Astrocyte (in vitro differentiated cells and primary cell): ENCODE results near the gene TEX38.

Experiments
- CTCF ChIP-seq: IDR thresholded peaks from 2 replicates; pipeline ENCODE4 v1.5.1; 2011; ENCODE audit warnings: low read depth, mild to moderate bottlenecking, inconsistent platforms, low read length, moderate library complexity; ENCODE audit not compliant: insufficient read depth
- EZH2 ChIP-seq: IDR thresholded peaks from 2 replicates; pipeline ENCODE4 v1.6.1; 2012; ENCODE audit warnings: mild to moderate bottlenecking, low read length, inconsistent platforms; ENCODE audit not compliant: insufficient read depth

GRCh38 chr1:46717654-46718053 lies 46.0 kb downstream of the TEX38 start:
- TF ChIP-seq CTCF = no peak
- no peak for TF ChIP-seq EZH2
